Liver (tissue), 9 donors: ENCODE measurements around the gene NUDT1. TPM values are rescaled to one million over a fixed set of nuclear protein-coding genes. Genes with fewer than 3 reads are reported as not detected.

Experiments used
- DNase-seq: peaks from one replicate; pipeline ENCODE4 v3.0.0-alpha.2; 2017; ENCODE audit warnings: low spot score
- H3K27ac ChIP-seq, 2 donors: one replicate each; pipeline ENCODE4 v1.7.0; 2013; ENCODE audit warnings: inconsistent platforms in 2 of 2, low read length in 2 of 2, control low read depth in 1 of 2, low read depth in 1 of 2, mild to moderate bottlenecking in 1 of 2
- H3K27me3 ChIP-seq, 4 donors: one replicate each; pipeline versions ENCODE4 v1.6.1 to v1.7.0; 2013; ENCODE audit warnings: low read length in 3 of 4, inconsistent platforms in 1 of 4, mild to moderate bottlenecking in 1 of 4, moderate library complexity in 1 of 4; ENCODE audit not compliant: control insufficient read depth in 4 of 4, insufficient read depth in 4 of 4
- H3K36me3 ChIP-seq, 4 donors: one replicate each; pipeline versions ENCODE4 v1.6.1 to v1.7.0; 2013; ENCODE audit warnings: low read length in 3 of 4, mild to moderate bottlenecking in 3 of 4, low read depth in 1 of 4, moderate library complexity in 1 of 4; ENCODE audit not compliant: control insufficient read depth in 4 of 4, insufficient read depth in 3 of 4
- H3K4me1 ChIP-seq, 4 donors: one replicate each; pipeline versions ENCODE4 v1.6.1 to v1.7.0; 2013; ENCODE audit warnings: low read length in 3 of 4, mild to moderate bottlenecking in 3 of 4, moderate library complexity in 1 of 4; ENCODE audit not compliant: control insufficient read depth in 4 of 4, insufficient read depth in 4 of 4
- H3K4me3 ChIP-seq, 3 donors: one replicate each; pipeline versions ENCODE4 v1.6.1 to v1.7.0; 2013; ENCODE audit warnings: low read length in 3 of 3, control low read depth in 1 of 3, low read depth in 1 of 3, mild to moderate bottlenecking in 1 of 3
- H3K9ac ChIP-seq, 2 donors: one replicate each; pipeline ENCODE4 v1.7.0; 2013; ENCODE audit warnings: low read length in 2 of 2, mild to moderate bottlenecking in 2 of 2, moderate library complexity in 2 of 2, control low read depth in 1 of 2, low read depth in 1 of 2
- H3K9me3 ChIP-seq, 4 donors: one replicate each; pipeline versions ENCODE4 v1.6.1 to v1.7.0; 2013; ENCODE audit warnings: low read length in 3 of 4; ENCODE audit not compliant: control insufficient read depth in 4 of 4
- CTCF ChIP-seq: fragments of 150-350 bp; IDR thresholded peaks from 2 replicates; pipeline ENCODE4 v1.5.1; 2017; ENCODE audit warnings: improper control_type of control experiment, low read depth, low read length; ENCODE audit not compliant: missing input control
- EGR1 ChIP-seq, 2 donors: IDR thresholded peaks; 2 replicates each; pipeline ENCODE4 v1.6.1; 2016 to 2018; ENCODE audit warnings: antibody characterized with exemption in 2 of 2, low read depth in 2 of 2
- FOXA1 ChIP-seq: IDR thresholded peaks from 2 replicates; pipeline ENCODE4 v1.6.1; 2016; ENCODE audit warnings: antibody characterized with exemption
- FOXA2 ChIP-seq: IDR thresholded peaks from 2 replicates; pipeline ENCODE4 v1.6.1; 2016; ENCODE audit warnings: antibody characterized with exemption
- GABPA ChIP-seq, 2 donors: IDR thresholded peaks in 1 of 2; conservative IDR thresholded peaks in 1 of 2; 2 replicates each; pipeline ENCODE4 v1.6.1; 2016; ENCODE audit warnings: antibody characterized with exemption in 2 of 2, mild to moderate bottlenecking in 1 of 2, moderate library complexity in 1 of 2
- HNF4A ChIP-seq, 2 donors: conservative IDR thresholded peaks; 2 replicates each; pipeline ENCODE4 v1.6.1; 2016; ENCODE audit warnings: antibody characterized with exemption in 2 of 2, mild to moderate bottlenecking in 2 of 2
- HNF4G ChIP-seq: IDR thresholded peaks from 2 replicates; pipeline ENCODE4 v1.6.1; 2016; ENCODE audit warnings: antibody characterized with exemption
- JUND ChIP-seq, 2 donors: IDR thresholded peaks; 2 replicates each; pipeline ENCODE4 v1.6.1; 2016; ENCODE audit warnings: antibody characterized with exemption in 2 of 2
- NR2F2 ChIP-seq: IDR thresholded peaks from 2 replicates; pipeline ENCODE4 v1.6.1; 2016; ENCODE audit warnings: antibody characterized with exemption
- RAD21 ChIP-seq, 2 donors: IDR thresholded peaks; 2 replicates each; pipeline ENCODE4 v1.6.1; 2016; ENCODE audit warnings: antibody characterized with exemption in 2 of 2, mild to moderate bottlenecking in 2 of 2
- REST ChIP-seq: IDR thresholded peaks from 2 replicates; pipeline ENCODE4 v1.6.1; 2016; ENCODE audit warnings: antibody characterized with exemption, mild to moderate bottlenecking
- RXRA ChIP-seq, 2 donors: IDR thresholded peaks; 2 replicates each; pipeline ENCODE4 v1.6.1; 2017 to 2018; ENCODE audit warnings: antibody characterized with exemption in 2 of 2, mild to moderate bottlenecking in 1 of 2
- SP1 ChIP-seq: IDR thresholded peaks from 2 replicates; pipeline ENCODE4 v1.6.1; 2018; ENCODE audit warnings: antibody characterized with exemption, mild to moderate bottlenecking
- TAF1 ChIP-seq: conservative IDR thresholded peaks from 2 replicates; pipeline ENCODE4 v1.6.1; 2016; ENCODE audit warnings: antibody characterized with exemption, mild to moderate bottlenecking
- YY1 ChIP-seq: IDR thresholded peaks from 2 replicates; pipeline ENCODE4 v1.6.1; 2016; ENCODE audit warnings: antibody characterized with exemption, mild to moderate bottlenecking
- WGBS: extraction: QIAGEN DNeasy Blood & Tissue Kit; methylation state at CpG from one replicate; pipeline ENCODE4 v1.1.7; 2013; 5-methylcytosine and 5-hydroxymethylcytosine counted together
- polyA plus RNA-seq, 2 donors: library from polyadenylated mRNA; stranded (reverse) in 1 of 2; unstranded in 1 of 2; fragments of 200-250 nt in 1 of 2; fragments of >200 nt in 1 of 2; fragmentation: Nextera tagmentation in 1 of 2; extraction: Ambion mirVana in 1 of 2; gene quantifications; one replicate each; pipeline versions ENCODE4 v1.2.1 to v1.2.3, GENCODE V29; 2013 to 2015
- total RNA-seq, 2 donors: library from RNA; depleted of rRNA; stranded (reverse); fragments of >200 nt; gene quantifications; one replicate each; pipeline ENCODE4 v1.2.3, GENCODE V29; 2014
- TF ChIP-seq, protein P1 (sequence below): IDR thresholded peaks from 2 replicates; pipeline ENCODE4 v1.6.1; 2016; ENCODE audit warnings: antibody characterized with exemption
- TF ChIP-seq, protein P2 (sequence below): IDR thresholded peaks from 2 replicates; pipeline ENCODE4 v1.6.1; 2016; ENCODE audit warnings: antibody characterized with exemption
- TF ChIP-seq, protein P3 (sequence below): IDR thresholded peaks from 2 replicates; pipeline ENCODE4 v1.6.1; 2016; ENCODE audit warnings: antibody characterized with exemption
- donor health status: healthy.
- donor health status: healthy.
- donor health status: healthy.
- donor health status: healthy.
- donor health status: healthy.

NUDT1 gene
- total and polyA plus RNA-seq, 4 donors, result 1.0 to 22.3 (median 3.1) TPM

GRCh38 chr7:2249744-2250323, 7.8 kb downstream of the NUDT1 start:
- Histone ChIP-seq H3K4me3 (no peak overlapping the region), H3K27ac (no peak overlapping the region), H3K9me3 (no peaks in the 10 kb centered on the region), H3K36me3 (peaks cover 0 to 4% (median 2%) of the 10 kb centered on the region in 4 donors), H3K4me1 (no peaks in the 10 kb centered on the region), H3K27me3 (no peaks in the 10 kb centered on the region), H3K9ac (no peak overlapping the region)
- WGBS, result 86% methylated on average over 27 of the region's 27 CpGs
- TF ChIP-seq FOXA2, result no peak
- TF ChIP-seq GABPA (IDR thresholded peaks at IDR 0.05 in 1 of 2, conservative IDR thresholded peaks at IDR 0.05 in 1 of 2), result no peak
- TF ChIP-seq REST, result no peak
- TF ChIP-seq YY1, result no peak
- no peak for TF ChIP-seq HNF4G
- TF ChIP-seq CTCF, result no peak
- no peak for DNase-seq

DNA sequence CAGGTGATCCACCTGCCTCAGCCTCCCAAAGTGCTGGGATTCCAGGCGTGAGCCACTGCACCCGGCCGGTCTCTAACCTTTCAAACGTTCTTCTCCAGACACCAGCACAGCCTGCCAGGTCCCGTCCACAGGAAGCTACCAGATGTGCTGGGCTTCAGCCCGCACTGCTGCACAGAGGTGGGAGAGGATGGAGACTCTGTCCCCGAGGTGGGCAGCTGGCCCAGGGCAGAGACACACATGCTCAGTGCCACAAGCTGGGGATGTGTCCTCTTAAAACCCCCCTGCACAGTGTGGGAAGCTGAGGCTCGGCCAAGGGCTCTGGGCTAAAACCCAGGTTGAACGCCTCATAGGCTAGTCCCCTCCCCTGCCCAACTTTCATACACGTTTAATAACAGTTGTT, 9.4 kb downstream of the NUDT1 start:
- TF ChIP-seq, protein P1, sequence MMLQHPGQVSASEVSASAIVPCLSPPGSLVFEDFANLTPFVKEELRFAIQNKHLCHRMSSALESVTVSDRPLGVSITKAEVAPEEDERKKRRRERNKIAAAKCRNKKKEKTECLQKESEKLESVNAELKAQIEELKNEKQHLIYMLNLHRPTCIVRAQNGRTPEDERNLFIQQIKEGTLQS, result no peak
- TF ChIP-seq, protein P2, sequence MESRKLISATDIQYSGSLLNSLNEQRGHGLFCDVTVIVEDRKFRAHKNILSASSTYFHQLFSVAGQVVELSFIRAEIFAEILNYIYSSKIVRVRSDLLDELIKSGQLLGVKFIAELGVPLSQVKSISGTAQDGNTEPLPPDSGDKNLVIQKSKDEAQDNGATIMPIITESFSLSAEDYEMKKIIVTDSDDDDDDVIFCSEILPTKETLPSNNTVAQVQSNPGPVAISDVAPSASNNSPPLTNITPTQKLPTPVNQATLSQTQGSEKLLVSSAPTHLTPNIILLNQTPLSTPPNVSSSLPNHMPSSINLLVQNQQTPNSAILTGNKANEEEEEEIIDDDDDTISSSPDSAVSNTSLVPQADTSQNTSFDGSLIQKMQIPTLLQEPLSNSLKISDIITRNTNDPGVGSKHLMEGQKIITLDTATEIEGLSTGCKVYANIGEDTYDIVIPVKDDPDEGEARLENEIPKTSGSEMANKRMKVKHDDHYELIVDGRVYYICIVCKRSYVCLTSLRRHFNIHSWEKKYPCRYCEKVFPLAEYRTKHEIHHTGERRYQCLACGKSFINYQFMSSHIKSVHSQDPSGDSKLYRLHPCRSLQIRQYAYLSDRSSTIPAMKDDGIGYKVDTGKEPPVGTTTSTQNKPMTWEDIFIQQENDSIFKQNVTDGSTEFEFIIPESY, result no peak
- no peak for TF ChIP-seq TAF1
- no peak for TF ChIP-seq RAD21 (IDR thresholded peaks at IDR 0.05)
- TF ChIP-seq YY1, result no peak
- no peak for TF ChIP-seq HNF4G
- TF ChIP-seq CTCF, result no peak
- TF ChIP-seq EGR1 (IDR thresholded peaks at IDR 0.05; ENCODE audit: low read depth in 2 of 2), result no peak
- TF ChIP-seq, protein P3, sequence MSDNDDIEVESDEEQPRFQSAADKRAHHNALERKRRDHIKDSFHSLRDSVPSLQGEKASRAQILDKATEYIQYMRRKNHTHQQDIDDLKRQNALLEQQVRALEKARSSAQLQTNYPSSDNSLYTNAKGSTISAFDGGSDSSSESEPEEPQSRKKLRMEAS, result no peak
- TF ChIP-seq NR2F2, result no peak
- no peak for TF ChIP-seq FOXA2
- no peak for TF ChIP-seq SP1
- no peak for TF ChIP-seq JUND (IDR thresholded peaks at IDR 0.05)
- TF ChIP-seq HNF4A (conservative IDR thresholded peaks at IDR 0.05), result no peak
- no peak for TF ChIP-seq GABPA (IDR thresholded peaks at IDR 0.05 in 1 of 2, conservative IDR thresholded peaks at IDR 0.05 in 1 of 2)
- TF ChIP-seq REST, result no peak
- TF ChIP-seq FOXA1, result no peak
- no peak for TF ChIP-seq RXRA (IDR thresholded peaks at IDR 0.05)
- no peaks in the 10 kb centered on the region for H3K4me1 ChIP-seq
- peaks cover 0 to 9% (median 2%) of the 10 kb centered on the region in 4 donors for H3K36me3 ChIP-seq
- H3K27ac ChIP-seq, result no peak overlapping the region
- WGBS, result 79% methylated on average over 10 of the region's 10 CpGs
- H3K4me3 ChIP-seq, result no peak overlapping the region
- no peaks in the 10 kb centered on the region for H3K9me3 ChIP-seq
- DNase-seq, result no peak
- no peaks in the 10 kb centered on the region for H3K27me3 ChIP-seq
- H3K9ac ChIP-seq, result no peak overlapping the region
